Activated CD8-positive, alpha-beta memory T cell treated with anti-CD3 and anti-CD28 coated beads, Interleukin-2, amount 50 U/mL, for 24 hours (primary cell): ENCODE results near the gene CENPM.

Experiments
- DNase-seq: peaks from one replicate; pipeline ENCODE4 v3.0.0-alpha.2; 2020; ENCODE audit errors: extremely low read depth

The CENPM gene

DNA sequence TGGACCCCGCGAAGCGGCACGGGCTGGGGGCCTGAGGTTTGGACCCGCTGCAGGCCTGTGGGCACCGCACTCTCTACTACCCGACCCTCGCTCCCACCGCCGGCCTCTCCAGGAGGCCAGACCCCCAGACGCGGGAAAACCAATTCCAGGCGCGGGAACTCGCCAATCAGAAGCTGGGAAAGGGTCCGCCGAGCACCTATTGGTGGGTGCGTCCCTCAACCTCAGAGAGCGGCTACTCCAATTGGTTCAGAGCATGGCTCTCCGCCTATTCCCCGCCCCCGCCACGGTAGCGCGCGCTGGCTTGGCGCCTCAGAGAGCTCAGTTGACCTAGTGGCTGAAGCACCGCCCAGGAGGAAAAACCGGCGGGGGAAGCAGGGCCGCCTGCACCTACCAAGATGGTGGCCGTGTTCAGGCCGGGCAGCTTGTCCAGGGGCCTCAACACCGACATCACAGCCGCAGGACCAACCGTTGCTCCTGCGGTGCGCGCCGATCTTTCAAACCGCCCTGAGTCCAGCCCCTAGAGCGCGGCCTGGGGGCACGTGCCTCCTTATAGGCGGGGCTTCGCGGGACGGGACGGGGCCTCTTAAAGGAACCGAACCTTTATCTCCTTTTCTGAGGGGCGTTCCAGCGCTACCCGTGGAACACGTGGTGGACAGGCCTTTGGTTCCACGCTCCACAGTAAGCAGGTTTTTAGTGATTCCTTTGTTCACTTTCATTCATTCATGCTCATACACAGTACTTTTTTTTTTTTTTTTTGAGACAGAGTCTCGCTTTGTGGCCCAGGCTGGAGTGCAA lies at the start of gene CENPM:
TSS of gene CENPM (minus strand) at position 524 of the 795 bp plus-strand sequence. CDS start at position 448, 76 bp downstream.
- peak; percentile 82 for DNase-seq

DNA sequence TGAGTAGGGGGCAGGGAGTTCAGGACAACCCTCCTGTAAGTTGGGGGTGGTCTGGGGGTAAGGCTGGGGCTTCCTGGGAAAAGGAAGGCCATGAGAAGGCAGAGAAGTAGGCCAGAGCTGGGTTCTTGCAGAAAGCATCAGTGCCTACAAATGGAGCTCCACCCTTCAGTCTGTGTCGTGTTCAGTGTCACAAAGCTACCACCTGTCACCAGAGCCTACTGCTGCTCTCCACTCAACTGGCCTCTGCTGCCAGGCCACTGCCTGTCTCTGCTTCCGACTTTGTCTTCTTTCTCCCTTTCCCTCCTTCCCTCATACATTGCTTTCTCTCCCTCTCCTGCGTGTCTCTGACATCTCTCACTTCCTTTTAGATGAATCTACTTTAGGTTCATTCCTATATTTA lies 48.3 kb upstream of the CENPM start:
- no peak for DNase-seq

GRCh38 chr22:41992496-41992895 lies 45.5 kb upstream of the CENPM start:
- DNase-seq = no peak

GRCh38 chr22:41991111-41991510 lies 44.2 kb upstream of the CENPM start:
- no peak for DNase-seq

DNA sequence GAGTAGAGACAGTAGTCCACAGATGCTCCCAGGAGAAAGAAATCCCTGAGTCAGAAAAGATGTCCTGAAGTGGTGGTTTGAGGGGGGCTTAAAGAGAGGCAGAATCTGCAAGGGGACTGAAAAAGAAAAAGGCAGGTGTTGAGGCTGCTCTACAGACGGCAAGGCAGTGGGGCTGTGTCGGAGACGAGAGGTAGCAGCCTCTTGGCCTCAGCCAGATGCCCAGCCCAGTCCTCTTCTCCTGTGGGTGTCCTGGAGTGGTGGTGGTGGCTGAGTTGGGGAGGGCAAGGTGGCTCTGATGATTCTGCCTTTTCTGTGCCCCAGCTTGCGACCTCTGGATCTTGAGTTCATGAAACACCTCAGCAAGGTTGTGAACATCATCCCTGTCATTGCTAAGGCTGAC lies 42.3 kb upstream of the CENPM start:
- no peak for DNase-seq

- no peak for DNase-seq
These were observed 40.3 kb upstream of the CENPM start for GRCh38 chr22:41987276-41987675.

DNA sequence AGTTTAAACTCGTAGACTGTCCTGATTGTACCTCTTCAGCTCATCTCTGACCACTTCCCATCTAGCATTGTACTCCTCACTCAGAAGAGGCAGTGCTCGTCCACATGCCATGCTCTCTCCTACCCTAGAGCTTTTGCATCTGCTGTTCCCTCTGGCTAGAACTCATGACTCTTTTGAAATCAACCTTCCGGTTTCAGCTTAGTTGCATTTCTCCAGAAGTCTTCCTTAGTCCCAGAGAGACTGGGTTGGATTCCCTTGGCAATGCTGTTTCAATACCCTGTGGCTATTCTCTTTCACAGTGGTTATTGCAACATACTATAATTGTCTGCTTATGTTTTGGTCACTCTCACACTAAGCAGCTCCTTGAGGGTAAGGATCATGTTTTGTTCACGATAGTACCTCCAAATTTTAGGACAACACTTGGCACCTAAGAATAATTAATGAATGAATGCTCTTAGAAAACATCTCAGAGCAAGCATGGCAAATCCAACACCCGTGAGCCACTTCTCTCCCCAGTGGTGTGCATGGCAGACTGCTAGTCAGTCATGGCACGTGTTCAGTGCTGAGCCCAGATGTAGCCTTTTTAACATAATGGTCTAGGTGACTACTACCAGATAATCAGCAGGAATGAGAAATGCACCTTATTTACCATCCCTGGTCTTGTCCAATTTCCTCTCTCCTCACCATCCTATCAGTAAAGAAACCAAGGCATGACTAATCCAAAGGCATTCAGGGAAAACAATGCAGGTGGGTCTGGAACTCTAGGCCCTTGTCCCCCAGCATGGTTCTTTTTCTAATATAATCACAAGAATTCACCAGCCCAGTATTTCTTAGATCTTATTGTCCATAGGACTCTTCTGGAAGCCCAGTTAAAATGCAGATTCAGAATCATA lies 36.8 kb upstream of the CENPM start:
- no peak for DNase-seq

DNA sequence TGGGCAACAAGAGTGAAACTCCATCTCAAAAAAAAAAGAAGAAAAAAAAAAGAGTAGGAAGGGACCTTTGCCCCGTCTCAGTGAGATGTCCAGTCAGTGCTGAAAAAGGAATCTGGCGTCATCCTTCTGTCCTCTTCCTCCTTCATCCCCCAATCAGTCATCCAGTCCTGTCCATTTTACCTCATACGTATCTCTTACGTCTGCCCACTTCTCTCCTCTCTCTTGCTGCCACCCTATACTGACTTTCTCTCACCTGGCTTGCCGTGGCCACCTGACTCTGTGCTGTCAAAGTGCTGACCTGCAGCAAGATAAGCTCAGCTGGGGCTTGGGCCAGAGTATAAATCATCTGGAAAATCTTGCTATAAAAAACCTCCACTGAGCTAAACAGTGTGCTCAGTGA lies 35.9 kb upstream of the CENPM start:
- no peak for DNase-seq

DNA sequence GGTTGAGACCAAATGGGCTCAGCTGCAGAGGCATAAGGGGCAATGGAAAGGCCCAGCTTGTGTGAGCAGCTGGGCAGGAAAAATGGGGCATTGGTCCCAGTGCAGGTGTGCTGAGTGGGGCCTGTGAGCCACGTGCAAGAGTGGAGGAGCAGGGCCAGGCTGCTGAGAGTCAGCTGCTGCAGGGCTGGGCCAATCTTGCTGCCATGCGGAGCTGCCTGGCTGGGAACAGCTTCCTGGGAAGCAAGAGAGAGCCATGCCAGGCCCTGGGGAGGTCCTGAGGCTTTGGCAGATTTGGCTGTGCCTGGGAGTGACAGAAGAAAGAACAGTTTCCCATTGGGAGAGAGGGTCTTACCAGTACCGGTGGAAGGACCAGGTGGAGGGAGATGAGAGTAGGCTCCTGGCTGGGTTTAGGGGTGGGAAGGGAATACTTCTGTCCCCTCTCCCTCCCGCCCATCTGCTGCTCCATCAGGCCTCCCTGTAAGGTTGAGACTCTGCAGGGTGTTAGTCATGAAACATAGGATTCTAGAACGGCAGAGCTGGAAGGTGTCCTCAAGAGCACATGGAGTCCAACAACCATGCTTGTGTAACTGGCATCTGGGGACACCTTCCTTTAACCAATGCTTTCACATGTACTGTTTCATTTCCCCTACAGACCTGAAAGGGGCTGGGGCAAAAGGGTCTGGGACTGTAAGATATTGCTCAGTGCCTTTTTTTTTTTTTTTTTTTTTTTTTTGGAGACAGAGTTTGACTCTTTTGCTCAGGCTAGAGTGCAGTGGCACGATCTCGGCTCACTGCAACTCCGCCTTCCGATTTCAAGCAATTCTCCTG lies 32.7 kb upstream of the CENPM start:
- DNase-seq = no peak

- no peak for DNase-seq
These were observed 31.8 kb upstream of the CENPM start for GRCh38 chr22:41978732-41979131.

DNA sequence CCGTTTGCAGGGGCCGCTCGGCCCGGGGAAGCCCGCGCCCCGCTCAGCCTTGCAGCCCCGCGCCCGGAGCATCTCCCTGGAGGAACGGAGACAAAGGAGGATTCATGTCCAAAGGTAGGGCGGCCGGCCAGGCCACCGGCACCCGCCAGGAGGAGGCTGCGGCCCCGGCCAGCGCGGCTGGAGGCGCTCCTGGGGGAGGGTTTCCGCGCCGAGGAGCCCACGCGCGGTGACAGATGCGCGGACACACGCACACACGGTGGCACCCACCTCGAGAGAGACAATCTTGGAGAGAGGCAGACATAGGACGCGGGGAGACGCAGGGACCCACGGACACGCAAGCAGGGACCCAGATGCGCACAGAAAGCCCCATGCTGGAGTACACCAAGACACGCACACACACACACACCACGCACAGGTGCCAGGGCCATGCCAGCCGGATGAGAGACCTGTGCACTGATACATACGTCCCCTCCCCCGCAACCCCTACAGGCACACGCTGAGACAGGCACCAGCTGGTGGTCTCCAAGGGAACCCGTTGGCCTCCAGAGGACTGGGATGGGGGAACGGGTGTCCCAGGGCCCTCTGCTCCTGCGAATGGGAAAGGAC lies 30.1 kb upstream of the CENPM start:
- no peak for DNase-seq

GRCh38 chr22:41976070-41976901 lies 29.3 kb upstream of the CENPM start:
- no peak for DNase-seq

- DNase-seq = no peak
These were observed 28.5 kb upstream of the CENPM start for GRCh38 chr22:41975299-41976069.

- no peak for DNase-seq
These were observed 27.8 kb upstream of the CENPM start for GRCh38 chr22:41974691-41975290.

GRCh38 chr22:41971431-41971830 lies 24.5 kb upstream of the CENPM start:
- DNase-seq = no peak

- DNase-seq = no peak
These were observed 23.6 kb upstream of the CENPM start for GRCh38 chr22:41970601-41971000.

- DNase-seq = no peak
These were observed 22.2 kb upstream of the CENPM start, which contains the start of gene SEPTIN3 for GRCh38 chr22:41969110-41969646. Gene SEPTIN3, plus strand, starts transcription at chr22:41969443. Its CDS starts 2,050 bp downstream, at chr22:41971493.

GRCh38 chr22:41968601-41969000 lies 21.6 kb upstream of the CENPM start:
- DNase-seq = no peak

DNA sequence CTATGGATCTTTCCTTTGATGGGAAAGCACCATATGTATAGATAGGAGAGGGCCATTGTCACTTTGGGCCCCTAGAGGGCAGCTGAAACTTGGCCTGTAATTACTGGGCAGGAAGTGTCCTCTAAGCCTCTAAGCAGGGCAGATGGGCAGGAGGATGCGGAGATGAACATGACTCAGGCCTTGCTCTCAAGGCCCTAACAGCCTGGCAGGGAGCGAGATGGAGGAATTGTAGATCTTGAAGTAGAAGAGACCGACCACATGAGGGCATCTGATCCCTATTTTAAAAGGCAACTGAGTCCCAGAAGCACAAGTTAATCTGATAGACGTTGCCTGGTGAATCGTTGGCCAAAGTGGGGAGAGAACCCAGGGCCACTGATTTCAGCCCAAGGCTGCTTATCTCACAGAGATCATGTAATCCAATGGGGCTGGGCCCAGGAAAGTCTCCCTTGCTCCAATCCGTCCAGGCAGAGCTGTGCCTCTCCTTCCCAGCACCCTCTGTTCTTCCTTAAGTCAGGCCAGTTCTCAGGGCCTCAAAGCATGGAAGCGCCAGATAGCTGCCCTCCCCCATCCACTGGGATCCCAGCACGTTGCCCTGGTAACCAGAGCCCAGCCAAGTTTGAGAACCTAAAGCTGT lies 19.8 kb upstream of the CENPM start:
- no peak for DNase-seq
